HepG2 (cell line): ENCODE data around the gene MRPS10. TPM values are rescaled to one million over a fixed set of nuclear protein-coding genes. Genes with fewer than 3 reads are reported as not detected.

Experiments
- KLF13 ChIP-seq: sonication (generic); formaldehyde crosslinking; IDR thresholded peaks from 2 replicates; pipeline ENCODE4 v1.4.0; 2020; ENCODE audit warnings: mild to moderate bottlenecking, missing genetic modification reagents
- SIX4 ChIP-seq: sonication (generic); formaldehyde crosslinking; IDR thresholded peaks from 2 replicates; pipeline ENCODE4 v1.4.0; 2020; ENCODE audit warnings: missing genetic modification reagents
- SOX6 ChIP-seq, 2 experiments: fragments of 450-650 bp in 1 of 2; sonication (generic) in 1 of 2; formaldehyde crosslinking in 1 of 2; IDR thresholded peaks; 2 replicates each; pipeline versions ENCODE4 v1.4.0 to v1.6.1; 2017 to 2020; ENCODE audit warnings: antibody characterized with exemption in 1 of 2, mild to moderate bottlenecking in 1 of 2, missing genetic modification reagents in 1 of 2
- ZBED4 ChIP-seq: sonication (generic); formaldehyde crosslinking; IDR thresholded peaks from 2 replicates; pipeline ENCODE4 v1.4.0; 2020; ENCODE audit warnings: missing genetic modification reagents, borderline replicate concordance
- ZBTB1 ChIP-seq: sonication (generic); formaldehyde crosslinking; IDR thresholded peaks from 2 replicates; pipeline ENCODE4 v1.4.0; 2020; ENCODE audit warnings: missing genetic modification reagents, borderline replicate concordance
- ZFY ChIP-seq: sonication (generic); formaldehyde crosslinking; IDR thresholded peaks from 2 replicates; pipeline ENCODE4 v1.4.0; 2020; ENCODE audit warnings: missing genetic modification reagents
- ZMYM4 ChIP-seq: sonication (generic); formaldehyde crosslinking; IDR thresholded peaks from 2 replicates; pipeline ENCODE4 v1.8.1; 2023; ENCODE audit warnings: mild to moderate bottlenecking, missing genetic modification reagents
- ZNF383 ChIP-seq: sonication (generic); formaldehyde crosslinking; IDR thresholded peaks from 2 replicates; pipeline ENCODE4 v1.4.0; 2020; ENCODE audit warnings: missing genetic modification reagents, mild to moderate bottlenecking, borderline replicate concordance
- ZNF564 ChIP-seq: sonication (generic); formaldehyde crosslinking; IDR thresholded peaks from 2 replicates; pipeline ENCODE4 v1.8.1; 2023; ENCODE audit warnings: mild to moderate bottlenecking, missing genetic modification reagents
- ZNF737 ChIP-seq: sonication (generic); formaldehyde crosslinking; IDR thresholded peaks from 2 replicates; pipeline ENCODE4 v1.5.0; 2020; ENCODE audit warnings: missing genetic modification reagents, mild to moderate bottlenecking, borderline replicate concordance
- ZNF776 ChIP-seq: sonication (generic); formaldehyde crosslinking; IDR thresholded peaks from 2 replicates; pipeline ENCODE4 v1.4.0; 2020; ENCODE audit warnings: mild to moderate bottlenecking, missing genetic modification reagents
- ZNF800 ChIP-seq: sonication (generic); formaldehyde crosslinking; IDR thresholded peaks from 2 replicates; pipeline ENCODE4 v1.4.0; 2020; ENCODE audit warnings: missing genetic modification reagents
- polyA plus RNA-seq, 8 experiments: library from polyadenylated mRNA; depleted of rRNA in 3 of 8; stranded (reverse) in 7 of 8; unstranded in 1 of 8; fragments of >200 nt; fragmentation: Illumina TruSeq in 4 of 8; extraction: Trizol in 4 of 8; gene quantifications; 2 replicates each; pipeline versions ENCODE4 v1.2.1 to v1.2.3, GENCODE V29; 2011 to 2016; ENCODE audit warnings: low read depth in 4 of 8, missing spikeins in 1 of 8, mixed read lengths in 1 of 8; ENCODE audit not compliant: insufficient read depth in 1 of 8
- total RNA-seq, 5 experiments: library from RNA; depleted of rRNA; stranded (reverse); fragments of >200 nt; fragmentation: Illumina TruSeq; extraction: Trizol; gene quantifications; 2 replicates each; pipeline ENCODE4 v1.2.3, GENCODE V29; 2016; ENCODE audit warnings: low read depth in 1 of 5
- TF ChIP-seq, protein P1 (sequence below): sonication (generic); formaldehyde crosslinking; conservative IDR thresholded peaks from 2 replicates; pipeline ENCODE4 v1.4.0; 2020; ENCODE audit warnings: mild to moderate bottlenecking, missing genetic modification reagents, moderate library complexity
- TF ChIP-seq, protein P2 (sequence below): sonication (generic); formaldehyde crosslinking; IDR thresholded peaks from 2 replicates; pipeline ENCODE4 v1.5.0; 2020; ENCODE audit warnings: mild to moderate bottlenecking, missing genetic modification reagents

Gene MRPS10
- total and polyA plus RNA-seq, 2 of the 13 experiments (the other 11 are each of a cell fraction or from before 2014, with no cell fraction given): 31.7 to 54.6 TPM

GRCh38 chr6:42166444-42167141, 51.1 kb downstream of the MRPS10 start (continued):
- TF ChIP-seq ZMYM4 (CRISPR knock-in tag): 0 out of 2 replicates have a peak, but pooled peaks have one; percentile 12
- no peak for TF ChIP-seq SIX4 (CRISPR knock-in tag)
- TF ChIP-seq ZNF564 (CRISPR knock-in tag): no peak
- TF ChIP-seq ZFY (CRISPR knock-in tag): no peak
- no peak for TF ChIP-seq ZBTB1 (CRISPR knock-in tag)
- no peak for TF ChIP-seq KLF13
- 0 out of 2 replicates have a peak, but pooled peaks have one; percentile 29 for TF ChIP-seq ZNF776 (CRISPR knock-in tag)
- TF ChIP-seq ZNF383 (CRISPR knock-in tag): no peak
- TF ChIP-seq, protein P1, sequence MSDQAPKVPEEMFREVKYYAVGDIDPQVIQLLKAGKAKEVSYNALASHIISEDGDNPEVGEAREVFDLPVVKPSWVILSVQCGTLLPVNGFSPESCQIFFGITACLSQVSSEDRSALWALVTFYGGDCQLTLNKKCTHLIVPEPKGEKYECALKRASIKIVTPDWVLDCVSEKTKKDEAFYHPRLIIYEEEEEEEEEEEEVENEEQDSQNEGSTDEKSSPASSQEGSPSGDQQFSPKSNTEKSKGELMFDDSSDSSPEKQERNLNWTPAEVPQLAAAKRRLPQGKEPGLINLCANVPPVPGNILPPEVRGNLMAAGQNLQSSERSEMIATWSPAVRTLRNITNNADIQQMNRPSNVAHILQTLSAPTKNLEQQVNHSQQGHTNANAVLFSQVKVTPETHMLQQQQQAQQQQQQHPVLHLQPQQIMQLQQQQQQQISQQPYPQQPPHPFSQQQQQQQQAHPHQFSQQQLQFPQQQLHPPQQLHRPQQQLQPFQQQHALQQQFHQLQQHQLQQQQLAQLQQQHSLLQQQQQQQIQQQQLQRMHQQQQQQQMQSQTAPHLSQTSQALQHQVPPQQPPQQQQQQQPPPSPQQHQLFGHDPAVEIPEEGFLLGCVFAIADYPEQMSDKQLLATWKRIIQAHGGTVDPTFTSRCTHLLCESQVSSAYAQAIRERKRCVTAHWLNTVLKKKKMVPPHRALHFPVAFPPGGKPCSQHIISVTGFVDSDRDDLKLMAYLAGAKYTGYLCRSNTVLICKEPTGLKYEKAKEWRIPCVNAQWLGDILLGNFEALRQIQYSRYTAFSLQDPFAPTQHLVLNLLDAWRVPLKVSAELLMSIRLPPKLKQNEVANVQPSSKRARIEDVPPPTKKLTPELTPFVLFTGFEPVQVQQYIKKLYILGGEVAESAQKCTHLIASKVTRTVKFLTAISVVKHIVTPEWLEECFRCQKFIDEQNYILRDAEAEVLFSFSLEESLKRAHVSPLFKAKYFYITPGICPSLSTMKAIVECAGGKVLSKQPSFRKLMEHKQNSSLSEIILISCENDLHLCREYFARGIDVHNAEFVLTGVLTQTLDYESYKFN (CRISPR knock-in tag): no peak
- TF ChIP-seq, protein P2, sequence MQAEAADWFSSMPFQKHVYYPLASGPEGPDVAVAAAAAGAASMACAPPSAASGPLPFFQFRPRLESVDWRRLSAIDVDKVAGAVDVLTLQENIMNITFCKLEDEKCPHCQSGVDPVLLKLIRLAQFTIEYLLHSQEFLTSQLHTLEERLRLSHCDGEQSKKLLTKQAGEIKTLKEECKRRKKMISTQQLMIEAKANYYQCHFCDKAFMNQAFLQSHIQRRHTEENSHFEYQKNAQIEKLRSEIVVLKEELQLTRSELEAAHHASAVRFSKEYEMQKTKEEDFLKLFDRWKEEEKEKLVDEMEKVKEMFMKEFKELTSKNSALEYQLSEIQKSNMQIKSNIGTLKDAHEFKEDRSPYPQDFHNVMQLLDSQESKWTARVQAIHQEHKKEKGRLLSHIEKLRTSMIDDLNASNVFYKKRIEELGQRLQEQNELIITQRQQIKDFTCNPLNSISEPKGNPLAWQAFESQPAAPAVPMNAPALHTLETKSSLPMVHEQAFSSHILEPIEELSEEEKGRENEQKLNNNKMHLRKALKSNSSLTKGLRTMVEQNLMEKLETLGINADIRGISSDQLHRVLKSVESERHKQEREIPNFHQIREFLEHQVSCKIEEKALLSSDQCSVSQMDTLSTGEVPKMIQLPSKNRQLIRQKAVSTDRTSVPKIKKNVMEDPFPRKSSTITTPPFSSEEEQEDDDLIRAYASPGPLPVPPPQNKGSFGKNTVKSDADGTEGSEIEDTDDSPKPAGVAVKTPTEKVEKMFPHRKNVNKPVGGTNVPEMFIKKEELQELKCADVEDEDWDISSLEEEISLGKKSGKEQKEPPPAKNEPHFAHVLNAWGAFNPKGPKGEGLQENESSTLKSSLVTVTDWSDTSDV (CRISPR knock-in tag): no peak
- TF ChIP-seq SOX6 (IDR thresholded peaks at IDR 0.05): no peak
- TF ChIP-seq SOX6 (CRISPR knock-in tag; IDR thresholded peaks at IDR 0.05): peak; percentile 67
- 0 out of 2 replicates have a peak, but pooled peaks have one; percentile 36 for TF ChIP-seq ZNF737 (CRISPR knock-in tag)
- TF ChIP-seq ZNF800 (CRISPR knock-in tag): 0 out of 2 replicates have a peak, but pooled peaks have one; percentile 19
- peak; percentile 21; the same call in 1 of the 2 replicates for TF ChIP-seq ZBED4 (CRISPR knock-in tag)
